ENCODE measurements around the gene NUDT21.

The NUDT21 gene

DNA sequence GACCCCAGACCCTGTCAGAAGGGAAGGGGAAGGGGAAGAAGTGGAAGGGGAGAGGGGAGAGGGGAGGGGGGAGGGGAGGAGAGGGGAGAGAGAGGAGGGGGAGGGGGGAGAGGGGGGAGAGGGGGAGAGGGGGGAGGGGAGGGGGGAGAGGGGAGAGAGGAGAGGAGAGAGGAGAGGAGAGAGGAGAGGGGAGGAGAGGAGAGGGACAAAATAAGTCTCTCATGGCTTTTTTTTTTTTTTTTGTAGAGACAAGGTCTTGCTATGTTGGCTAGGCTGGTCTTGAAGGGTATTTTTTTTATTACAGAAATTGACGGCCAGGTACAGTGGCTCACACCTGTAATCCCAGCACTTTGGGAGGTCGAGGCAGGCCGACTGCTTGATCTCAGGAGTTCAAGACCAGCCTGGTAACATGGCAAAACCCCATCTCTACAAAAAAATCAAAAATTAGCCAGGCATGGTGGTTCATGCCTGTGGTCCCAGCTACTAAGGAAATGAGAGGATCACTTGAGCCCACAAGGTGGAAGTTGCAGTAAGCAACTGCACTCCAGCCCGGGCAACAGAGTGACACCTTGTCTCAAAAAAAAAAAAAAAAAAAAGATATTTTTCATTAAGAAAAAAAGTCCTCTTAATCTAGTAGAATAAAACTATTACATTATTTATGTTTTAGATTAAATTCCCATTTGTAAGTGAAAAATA is 45.0 kb downstream of the NUDT21 start:
- TF ChIP-seq POLR2AphosphoS5 (IDR thresholded peaks at IDR 0.05; ENCODE audit: low read depth) (no peak), CTCF (IDR thresholded peaks at IDR 0.05; ENCODE audit: insufficient read depth, low read length) (no peak), REST (IDR thresholded peaks at IDR 0.05; ENCODE audit: insufficient replicate concordance, low read depth) (no peak), GABPA (IDR thresholded peaks at IDR 0.05; ENCODE audit: low read depth) (no peak), SPI1 (IDR thresholded peaks at IDR 0.05; ENCODE audit: borderline replicate concordance, low read depth) (no peak)
- H3K27ac ChIP-seq (replicated peaks) = no peak overlapping the region
- H3K27me3 ChIP-seq (ENCODE audit: insufficient read depth, poor library complexity, severe bottlenecking) = no peaks in the 10 kb centered on the region
- DNase-seq (ENCODE audit: low read depth in 1 of 2, low spot score in 1 of 2) = no peak
- no peak overlapping the region for H3K4me3 ChIP-seq (replicated peaks; ENCODE audit: insufficient read depth, low read length)

DNA sequence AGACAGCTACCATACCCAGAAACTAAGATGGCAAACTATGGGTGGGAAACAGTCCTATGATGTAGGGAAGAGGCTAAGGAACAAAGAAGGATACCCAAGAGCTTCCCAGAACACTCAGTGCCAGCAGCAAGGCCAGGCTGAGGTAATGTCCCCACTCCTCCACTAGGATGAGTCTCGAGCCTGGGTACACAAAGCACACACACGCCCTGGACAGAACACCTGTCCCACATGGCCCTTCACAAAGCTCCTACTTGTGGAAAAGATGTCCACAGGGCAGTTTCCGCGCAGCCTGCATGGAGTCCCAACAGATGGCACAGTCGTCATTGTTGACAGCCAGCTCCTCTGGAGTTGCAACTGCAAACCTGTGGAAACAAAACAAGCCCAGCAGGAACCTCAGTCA is 49.6 kb downstream of the NUDT21 start:
- Histone ChIP-seq H3K27ac (replicated peaks) (no peak overlapping the region), H3K4me3 (replicated peaks; ENCODE audit: insufficient read depth, low read length) (no peak overlapping the region), H3K27me3 (ENCODE audit: insufficient read depth, poor library complexity, severe bottlenecking) (no peaks in the 10 kb centered on the region)
- no peak for TF ChIP-seq GABPA (IDR thresholded peaks at IDR 0.05; ENCODE audit: low read depth)
- no peak for TF ChIP-seq SPI1 (IDR thresholded peaks at IDR 0.05; ENCODE audit: borderline replicate concordance, low read depth)
- TF ChIP-seq CTCF (IDR thresholded peaks at IDR 0.05; ENCODE audit: insufficient read depth, low read length) = peak; percentile 16
- no peak for DNase-seq (ENCODE audit: low read depth in 1 of 2, low spot score in 1 of 2)

DNA sequence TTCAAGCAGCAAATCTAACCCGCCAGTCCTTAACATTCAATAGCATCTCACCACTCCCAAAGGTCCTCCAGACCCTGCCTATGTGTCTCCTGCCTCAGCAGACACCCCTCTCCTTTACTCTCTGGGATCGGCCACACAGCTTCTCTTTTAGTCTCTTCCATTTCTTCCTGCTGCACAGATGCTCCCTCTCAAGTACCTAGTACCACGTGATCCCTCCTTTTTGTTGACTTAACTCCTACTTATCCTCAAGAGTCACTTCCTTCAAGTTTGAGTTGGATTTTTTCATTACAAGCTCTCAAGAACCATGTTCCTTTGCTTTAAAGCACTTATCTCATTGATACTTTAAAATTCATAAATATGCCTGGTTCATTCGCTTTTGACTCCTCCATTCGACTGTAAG is 50.7 kb downstream of the NUDT21 start:
- Histone ChIP-seq H3K4me3 (replicated peaks; ENCODE audit: insufficient read depth, low read length) (no peak overlapping the region), H3K27ac (replicated peaks) (no peak overlapping the region), H3K27me3 (ENCODE audit: insufficient read depth, poor library complexity, severe bottlenecking) (no peaks in the 10 kb centered on the region)
- no peak for TF ChIP-seq SPI1 (IDR thresholded peaks at IDR 0.05; ENCODE audit: borderline replicate concordance, low read depth)
- no peak for TF ChIP-seq GABPA (IDR thresholded peaks at IDR 0.05; ENCODE audit: low read depth)
- TF ChIP-seq POLR2AphosphoS5 (IDR thresholded peaks at IDR 0.05; ENCODE audit: low read depth) = no peak
- TF ChIP-seq CTCF (IDR thresholded peaks at IDR 0.05; ENCODE audit: insufficient read depth, low read length) = no peak
- no peak for TF ChIP-seq REST (IDR thresholded peaks at IDR 0.05; ENCODE audit: insufficient replicate concordance, low read depth)
- no peak for DNase-seq (ENCODE audit: low read depth in 1 of 2, low spot score in 1 of 2)

- Histone ChIP-seq H3K4me3 (replicated peaks; ENCODE audit: insufficient read depth, low read length) (no peak overlapping the region), H3K27ac (replicated peaks) (no peak overlapping the region), H3K27me3 (ENCODE audit: insufficient read depth, poor library complexity, severe bottlenecking) (no peaks in the 10 kb centered on the region)
- no peak for TF ChIP-seq POLR2AphosphoS5 (IDR thresholded peaks at IDR 0.05; ENCODE audit: low read depth)
- no peak for TF ChIP-seq CTCF (IDR thresholded peaks at IDR 0.05; ENCODE audit: insufficient read depth, low read length)
- no peak for TF ChIP-seq GABPA (IDR thresholded peaks at IDR 0.05; ENCODE audit: low read depth)
- no peak for TF ChIP-seq SPI1 (IDR thresholded peaks at IDR 0.05; ENCODE audit: borderline replicate concordance, low read depth)
- no peak for TF ChIP-seq REST (IDR thresholded peaks at IDR 0.05; ENCODE audit: insufficient replicate concordance, low read depth)
- DNase-seq (ENCODE audit: low read depth in 1 of 2, low spot score in 1 of 2) = no peak
Measured at GRCh38 chr16:56399486-56399885, 51.6 kb downstream of the NUDT21 start.

Data from HL-60 (cell line).